HG03097 (cell line): ENCODE data around the gene TNK2.
"Not testable (repeated sequence)": the region's sequence is repeated elsewhere in the genome, so short reads cannot be mapped to it uniquely, and the experiment has no call there.

Source experiments
- ATAC-seq: cut with Tn5 transposase; IDR thresholded peaks from one replicate; pipeline ENCODE4 v1.9.1; 2021; ENCODE audit not compliant: unreplicated experiment, low FRiP score

Gene TNK2

GRCh38 chr3:195824425-195825190, 83.7 kb downstream of the TNK2 start:
- not testable (repeated sequence) for ATAC-seq

GRCh38 chr3:195823999-195824398, 84.4 kb downstream of the TNK2 start:
- ATAC-seq, result no peak

GRCh38 chr3:195823280-195823679, 85.1 kb downstream of the TNK2 start:
- ATAC-seq, result no peak

GRCh38 chr3:195822131-195822696, 86.1 kb downstream of the TNK2 start:
- no peak for ATAC-seq

GRCh38 chr3:195821403-195822130, 86.8 kb downstream of the TNK2 start:
- ATAC-seq, result no peak

GRCh38 chr3:195820901-195821300, 87.5 kb downstream of the TNK2 start:
- ATAC-seq, result no peak

- no peak for ATAC-seq
Measured at GRCh38 chr3:195820186-195820585, 88.2 kb downstream of the TNK2 start.

GRCh38 chr3:195818301-195818700, 90.0 kb downstream of the TNK2 start:
- no peak for ATAC-seq

- no peak for ATAC-seq
Measured at GRCh38 chr3:195817578-195818135, 90.7 kb downstream of the TNK2 start.

GRCh38 chr3:195816276-195816913, 92.0 kb downstream of the TNK2 start:
- ATAC-seq, result not testable (repeated sequence)

- no peak for ATAC-seq
Measured at GRCh38 chr3:195815169-195815771, 93.1 kb downstream of the TNK2 start.

GRCh38 chr3:195813916-195814640, 94.3 kb downstream of the TNK2 start:
- no peak for ATAC-seq
